HG03060 (cell line): ENCODE results near the gene PKP4.
"Not testable (repeated sequence)": the region's sequence is repeated elsewhere in the genome, so short reads cannot be mapped to it uniquely, and the experiment has no call there.

Source experiments
- ATAC-seq: cut with Tn5 transposase; IDR thresholded peaks from one replicate; pipeline ENCODE4 v1.9.1; 2021; ENCODE audit warnings: low read depth, moderate number of reproducible peaks; ENCODE audit not compliant: unreplicated experiment

The PKP4 gene

DNA sequence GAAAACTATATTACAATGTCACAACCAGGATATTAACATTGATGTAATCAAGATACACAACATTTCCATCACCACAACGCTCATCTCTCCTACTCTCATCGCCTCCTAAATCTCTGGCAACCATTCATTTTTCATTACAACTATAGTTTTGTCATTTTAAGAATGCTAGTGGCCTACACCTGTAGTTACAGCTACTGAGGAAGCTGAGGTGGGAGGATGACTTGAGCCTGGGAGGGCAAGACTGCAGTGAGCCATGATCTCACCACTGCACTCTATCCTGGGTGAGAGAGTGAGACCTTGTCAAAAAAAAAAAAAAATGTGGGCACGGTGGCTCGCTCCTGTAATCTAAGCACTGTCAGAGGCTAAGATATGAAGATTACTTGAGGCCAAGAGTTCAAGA lies 10.5 kb downstream of the PKP4 start:
- no peak for ATAC-seq

DNA sequence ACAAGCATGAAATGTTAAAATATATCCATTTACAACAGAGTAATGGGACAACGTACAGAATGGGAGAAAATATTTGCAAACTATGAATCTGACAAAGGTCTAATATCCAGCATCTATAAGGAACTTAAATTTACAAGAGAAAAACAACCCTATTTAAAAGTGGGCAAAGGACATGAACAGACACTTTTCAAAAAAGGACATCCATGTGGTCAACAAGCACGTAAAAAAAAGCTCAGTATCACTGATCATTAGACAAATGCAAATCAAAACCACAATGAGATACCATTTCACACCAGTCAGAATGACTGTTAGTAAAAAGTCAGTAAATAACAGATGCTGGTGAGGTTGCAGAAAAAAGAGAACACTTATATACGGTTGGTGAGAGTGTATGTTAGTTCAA lies 16.1 kb downstream of the PKP4 start:
- not testable (repeated sequence) for ATAC-seq

GRCh38 chr2:158473300-158473699 lies 16.5 kb downstream of the PKP4 start:
- not testable (repeated sequence) for ATAC-seq

GRCh38 chr2:158473719-158474392 lies 17.1 kb downstream of the PKP4 start:
- ATAC-seq = no peak

DNA sequence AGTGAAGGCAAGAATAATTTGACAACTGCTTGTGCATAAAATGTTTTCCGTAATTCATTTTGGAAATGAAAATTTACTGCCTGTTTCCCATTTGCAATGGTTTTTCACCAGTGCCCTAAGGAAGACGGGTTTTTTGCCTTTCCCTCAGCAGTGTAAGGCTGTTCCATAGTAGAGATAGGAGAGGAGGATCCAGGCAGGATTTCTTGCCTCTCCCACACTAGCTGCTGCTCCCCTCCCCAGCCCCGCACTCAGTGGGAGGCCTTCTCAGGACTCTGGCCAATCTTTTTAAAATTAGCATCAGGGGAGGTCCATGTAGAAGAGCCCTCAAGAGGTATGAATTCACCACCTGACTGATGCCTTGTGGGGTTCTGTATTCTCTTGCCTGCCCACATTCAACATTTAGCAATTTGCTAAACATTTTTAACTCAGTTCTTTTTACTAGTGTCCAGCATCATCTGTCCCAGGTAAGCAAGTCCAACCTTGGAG lies 17.8 kb downstream of the PKP4 start:
- not testable (repeated sequence) for ATAC-seq

- ATAC-seq = no peak
Measured at GRCh38 chr2:158477202-158477601, 20.4 kb downstream of the PKP4 start.

DNA sequence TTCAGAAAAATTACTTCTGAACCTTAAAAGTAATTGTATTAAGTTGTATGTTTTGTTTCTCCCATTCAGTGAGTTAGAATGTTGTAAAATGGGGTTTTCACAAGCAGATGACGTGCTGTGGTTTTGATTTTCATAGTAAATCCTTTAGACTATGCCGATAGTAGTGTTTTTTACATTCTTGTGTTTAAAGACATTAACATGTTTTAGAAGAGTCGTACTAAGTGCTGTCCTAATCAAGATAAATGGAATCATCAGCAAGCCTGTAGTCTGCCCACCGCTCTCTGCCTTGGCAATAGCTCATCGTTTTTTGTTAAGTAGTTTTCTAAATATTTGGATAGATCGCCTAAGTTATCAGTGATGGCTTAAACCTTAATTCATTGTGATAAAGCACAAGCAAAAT lies 21.5 kb downstream of the PKP4 start:
- ATAC-seq = no peak

- ATAC-seq = no peak
Measured at GRCh38 chr2:158478816-158479215, 22.1 kb downstream of the PKP4 start.

- ATAC-seq = no peak
Measured at GRCh38 chr2:158481116-158481515, 24.4 kb downstream of the PKP4 start.

DNA sequence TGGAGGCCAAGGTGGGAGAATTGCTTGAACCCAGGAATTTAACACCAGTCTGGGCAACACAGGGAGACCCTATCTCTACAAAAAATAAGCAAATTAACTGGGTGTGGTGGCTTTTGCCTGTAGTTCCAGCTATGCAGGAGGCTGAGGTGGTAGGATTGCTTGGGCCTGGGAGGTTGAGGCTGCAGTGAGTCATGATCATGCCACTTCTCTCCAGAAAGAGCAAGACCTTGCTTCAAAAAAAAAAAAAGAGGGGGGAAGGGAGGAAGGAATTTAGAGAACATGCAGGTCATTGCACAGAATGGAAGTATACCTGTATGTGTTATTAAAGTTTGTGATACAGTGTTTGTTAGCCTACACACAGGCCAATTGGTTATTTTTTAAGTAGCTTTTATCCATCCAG lies 25.8 kb downstream of the PKP4 start:
- ATAC-seq = no peak

DNA sequence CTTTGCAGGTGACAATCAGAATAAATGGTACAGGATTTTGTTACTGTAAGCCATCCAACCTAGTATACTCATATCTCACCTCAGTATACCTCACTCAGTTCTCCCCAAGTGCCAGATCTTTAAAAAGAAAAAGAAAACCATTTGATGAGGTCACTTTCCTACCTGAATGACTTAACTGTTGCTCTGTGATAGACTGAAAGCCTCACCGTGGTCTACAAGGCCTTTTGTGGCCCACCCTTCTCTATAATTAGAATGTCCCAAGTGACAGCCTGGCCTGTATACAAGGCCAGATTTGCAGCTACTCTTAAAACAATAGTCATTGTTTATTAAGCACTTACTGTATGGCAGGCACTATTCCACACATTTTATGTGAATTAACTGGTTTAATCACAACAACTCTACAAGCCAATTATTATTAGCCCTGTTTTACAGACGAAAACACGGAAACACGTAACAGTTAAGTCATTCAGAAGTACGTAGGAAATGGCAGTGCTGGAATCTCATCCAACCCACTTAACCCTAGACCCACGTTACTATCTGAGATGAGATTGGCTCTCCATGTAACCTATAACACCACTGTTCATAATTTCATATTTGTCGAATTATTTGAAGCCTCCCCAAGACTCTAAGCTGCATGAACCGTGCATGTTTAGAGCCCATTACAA lies 28.3 kb downstream of the PKP4 start:
- ATAC-seq = peak; percentile 83

- no peak for ATAC-seq
Measured at GRCh38 chr2:158486150-158486969, 29.6 kb downstream of the PKP4 start.

DNA sequence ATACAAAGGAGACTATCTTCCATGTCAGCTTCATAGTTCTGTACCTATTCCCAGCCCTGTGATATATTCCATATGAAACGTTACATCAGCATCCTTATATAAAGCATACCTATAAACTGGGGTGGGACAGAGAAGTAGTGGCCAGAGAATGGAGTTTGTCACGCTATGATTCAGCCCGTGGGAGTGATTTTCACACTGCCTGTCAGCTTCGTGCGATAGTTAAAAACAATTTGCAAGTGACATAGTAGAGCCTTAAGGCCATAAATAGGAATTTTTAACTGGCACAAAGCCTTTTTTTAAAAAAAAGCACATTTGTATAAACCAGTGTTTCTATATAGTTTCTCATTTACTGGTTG lies 30.2 kb downstream of the PKP4 start:
- no peak for ATAC-seq

DNA sequence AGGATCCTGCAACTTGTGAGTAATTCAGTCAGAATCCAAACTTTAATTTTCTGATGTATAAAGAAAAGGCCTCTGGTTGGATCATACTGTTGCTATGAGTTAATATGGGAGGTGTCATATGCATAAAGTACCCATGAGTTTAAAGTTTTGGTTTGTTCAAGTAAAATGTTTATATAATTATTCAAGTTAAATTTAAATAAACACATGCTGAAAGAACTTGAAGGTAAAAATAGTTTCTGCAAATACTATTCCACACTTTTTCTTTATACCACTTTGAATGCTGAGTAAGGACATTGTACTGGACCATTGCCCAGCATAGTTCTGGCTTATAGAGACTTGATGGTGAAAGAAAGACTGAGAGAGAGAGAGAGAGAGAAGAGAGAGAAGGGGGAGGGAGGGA lies 30.7 kb downstream of the PKP4 start:
- no peak for ATAC-seq

- no peak for ATAC-seq
Measured at GRCh38 chr2:158488442-158489216, 31.9 kb downstream of the PKP4 start.

DNA sequence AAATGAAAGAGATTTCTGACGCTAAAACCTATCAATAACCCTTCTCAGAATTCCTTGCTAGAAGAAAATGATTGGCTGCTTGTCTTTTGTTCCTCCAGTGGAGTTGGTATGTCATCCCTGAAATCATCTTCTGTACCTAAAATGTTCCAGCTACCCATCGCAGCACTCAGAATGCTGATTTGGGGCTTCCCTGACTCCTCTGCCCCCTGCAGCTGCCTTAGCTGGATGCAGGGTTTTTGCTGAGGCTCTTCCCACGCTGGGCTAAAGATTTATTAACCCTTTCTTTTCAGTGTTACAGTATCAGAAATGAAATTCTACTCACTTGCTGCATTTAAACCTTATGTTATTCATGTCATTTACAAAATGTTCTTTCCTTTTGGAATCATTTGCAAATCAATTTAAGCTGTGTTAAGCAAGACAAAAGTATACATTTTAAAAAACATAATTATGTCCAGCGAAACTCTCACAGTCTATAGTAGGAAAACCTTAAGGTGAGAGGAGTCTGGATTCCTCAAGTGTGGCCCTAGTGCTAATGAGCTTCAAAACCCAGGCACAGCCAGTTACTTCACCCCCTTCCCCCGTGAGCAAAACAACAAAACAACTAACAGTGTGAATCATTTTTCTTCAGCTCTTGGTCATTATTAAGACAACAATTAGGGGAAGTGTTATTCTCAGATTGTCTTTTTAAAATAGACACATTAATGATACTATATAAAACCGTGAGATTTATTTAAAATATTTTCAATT lies 32.8 kb downstream of the PKP4 start:
- no peak for ATAC-seq

- no peak for ATAC-seq
Measured at GRCh38 chr2:158491072-158491471, 34.3 kb downstream of the PKP4 start.

DNA sequence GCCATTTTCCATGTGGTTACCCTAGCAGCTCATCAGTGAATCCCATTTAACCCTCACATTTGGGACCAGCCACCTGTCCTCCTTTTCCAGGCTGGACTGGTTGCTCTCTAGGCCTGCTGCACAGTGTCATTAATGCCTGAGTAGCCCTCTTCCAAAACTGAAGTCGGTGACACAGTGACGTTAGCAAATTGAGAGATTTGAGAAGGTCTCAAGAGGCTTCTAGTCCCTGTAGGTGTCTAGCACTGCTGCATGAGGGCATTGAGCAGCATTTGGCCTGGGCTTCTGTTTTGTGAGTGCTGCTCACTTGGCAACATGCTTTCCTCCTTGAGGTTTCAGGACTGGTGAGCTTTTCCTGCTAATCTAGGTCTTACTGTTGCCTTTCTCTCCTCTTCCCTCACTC lies 36.7 kb downstream of the PKP4 start:
- no peak for ATAC-seq

- ATAC-seq = no peak
Measured at GRCh38 chr2:158495175-158495574, 38.4 kb downstream of the PKP4 start.

- no peak for ATAC-seq
Measured at GRCh38 chr2:158496986-158497385, 40.2 kb downstream of the PKP4 start.
